Mesenchymal stem cell (in vitro differentiated cells and primary cell): ENCODE measurements around the gene ZNF639.
"Not testable (repeated sequence)": the region's sequence is repeated elsewhere in the genome, so short reads cannot be mapped to it uniquely, and the experiment has no call there.

Experiments
- DNase-seq: peaks from one replicate; pipeline ENCODE4 v3.0.0-alpha.2; 2013
- H2AFZ ChIP-seq: one replicate; pipeline ENCODE4 v1.6.1; 2013; ENCODE audit warnings: low read depth, mild to moderate bottlenecking, control low read depth, inconsistent platforms, low read length, moderate library complexity
- H2AK5ac ChIP-seq: 2 replicates; pipeline ENCODE4 v1.6.1; 2013; ENCODE audit warnings: low read length, moderate library complexity, mild to moderate bottlenecking, inconsistent platforms; ENCODE audit not compliant: severe bottlenecking
- H2BK120ac ChIP-seq: one replicate; pipeline ENCODE4 v1.6.1; 2013; ENCODE audit warnings: low read depth, mild to moderate bottlenecking, inconsistent platforms, low read length, moderate library complexity
- H2BK12ac ChIP-seq, 2 experiments: one replicate each; pipeline ENCODE4 v1.6.1; 2013; ENCODE audit warnings: inconsistent platforms in 2 of 2, low read length in 2 of 2, mild to moderate bottlenecking in 2 of 2, moderate library complexity in 2 of 2, control low read depth in 1 of 2
- H2BK15ac ChIP-seq: one replicate; pipeline ENCODE4 v1.6.1; 2013; ENCODE audit warnings: mild to moderate bottlenecking, low read depth, inconsistent platforms; ENCODE audit not compliant: poor library complexity, severe bottlenecking
- H2BK5ac ChIP-seq: 2 replicates; pipeline ENCODE4 v1.6.1; 2013; ENCODE audit warnings: low read depth, mild to moderate bottlenecking, low read length, control low read depth, inconsistent platforms; ENCODE audit not compliant: poor library complexity, severe bottlenecking
- H3K14ac ChIP-seq, 2 experiments: one replicate each; pipeline ENCODE4 v1.6.1; 2013; ENCODE audit warnings: inconsistent platforms in 2 of 2, low read length in 2 of 2, control low read depth in 1 of 2, mild to moderate bottlenecking in 1 of 2, moderate library complexity in 1 of 2
- H3K18ac ChIP-seq, 2 experiments: one replicate each; pipeline ENCODE4 v1.6.1; 2013; ENCODE audit warnings: inconsistent platforms in 2 of 2, low read length in 2 of 2, control low read depth in 1 of 2, low read depth in 1 of 2, mild to moderate bottlenecking in 1 of 2
- H3K23ac ChIP-seq, 2 experiments: one replicate each; pipeline ENCODE4 v1.6.1; 2013; ENCODE audit warnings: inconsistent platforms in 2 of 2, low read length in 2 of 2, mild to moderate bottlenecking in 2 of 2, moderate library complexity in 2 of 2, control low read depth in 1 of 2
- H3K27ac ChIP-seq: 2 replicates; pipeline ENCODE4 v1.5.1; 2013; ENCODE audit warnings: mild to moderate bottlenecking, moderate library complexity, low read length, control low read depth, inconsistent platforms; ENCODE audit not compliant: poor library complexity, severe bottlenecking
- H3K27me3 ChIP-seq, 2 experiments: 2 replicates each; pipeline versions ENCODE4 v1.6.1 to v1.7.0; 2013; ENCODE audit warnings: low read length in 2 of 2, mild to moderate bottlenecking in 2 of 2, moderate library complexity in 2 of 2, control low read depth in 1 of 2, inconsistent platforms in 1 of 2; ENCODE audit not compliant: control insufficient read depth in 1 of 2, insufficient read depth in 1 of 2
- H3K36me3 ChIP-seq, 2 experiments: 2 replicates each; pipeline versions ENCODE4 v1.6.1 to v1.7.0; 2013; ENCODE audit warnings: low read length in 2 of 2, control low read depth in 1 of 2, inconsistent platforms in 1 of 2, low read depth in 1 of 2, mild to moderate bottlenecking in 1 of 2; ENCODE audit not compliant: insufficient read depth in 2 of 2, control insufficient read depth in 1 of 2
- H3K4ac ChIP-seq, 2 experiments: one replicate each; pipeline ENCODE4 v1.6.1; 2013; ENCODE audit warnings: inconsistent platforms in 2 of 2, low read length in 2 of 2, mild to moderate bottlenecking in 2 of 2, moderate library complexity in 2 of 2, control low read depth in 1 of 2, low read depth in 1 of 2
- H3K4me1 ChIP-seq: 2 replicates; pipeline ENCODE4 v1.6.1; 2013; ENCODE audit warnings: low read depth, low read length, control low read depth; ENCODE audit not compliant: control insufficient read depth, insufficient read depth
- H3K4me2 ChIP-seq: 2 replicates; pipeline ENCODE4 v1.6.1; 2013; ENCODE audit warnings: low read length, mild to moderate bottlenecking, inconsistent platforms; ENCODE audit not compliant: poor library complexity, severe bottlenecking
- H3K4me3 ChIP-seq, 2 experiments: 2 replicates each; pipeline versions ENCODE4 v1.5.1 to v1.7.0; 2013; ENCODE audit warnings: low read length in 2 of 2, mild to moderate bottlenecking in 2 of 2, control low read depth in 1 of 2, low read depth in 1 of 2; ENCODE audit not compliant: insufficient read depth in 1 of 2
- H3K79me1 ChIP-seq: replicated peaks from 2 replicates; pipeline ENCODE4 v1.6.1; 2013; ENCODE audit warnings: mild to moderate bottlenecking, control low read depth, low read length, inconsistent platforms; ENCODE audit not compliant: poor library complexity, severe bottlenecking
- H3K9ac ChIP-seq: 2 replicates; pipeline ENCODE4 v1.7.0; 2013; ENCODE audit warnings: mild to moderate bottlenecking, low read length, moderate library complexity
- H3K9me3 ChIP-seq: 2 replicates; pipeline ENCODE4 v1.7.0; 2013; ENCODE audit warnings: mild to moderate bottlenecking, low read length; ENCODE audit not compliant: control insufficient read depth
- H4K8ac ChIP-seq: one replicate; pipeline ENCODE4 v1.6.1; 2013; ENCODE audit warnings: inconsistent platforms, mild to moderate bottlenecking, low read length, moderate library complexity
- H4K91ac ChIP-seq: one replicate; pipeline ENCODE4 v1.6.1; 2013; ENCODE audit warnings: mild to moderate bottlenecking, low read length, inconsistent platforms
- WGBS: methylation state at CpG from one replicate; pipeline ENCODE4 v1.1.7; 2013; ENCODE audit warnings: mixed read lengths; 5-methylcytosine and 5-hydroxymethylcytosine counted together

The ZNF639 gene

GRCh38 chr3:179302111-179302510, 20.7 kb upstream of the ZNF639 start:
- Histone ChIP-seq H2BK15ac (no peak overlapping the region), H3K36me3 (no peaks in the 10 kb centered on the region), H3K79me1 (no peaks in the 10 kb centered on the region), H2AFZ (no peak overlapping the region), H3K9ac (no peak overlapping the region), H3K4ac (no peak overlapping the region), H3K27me3 (peaks cover 0 to 5% of the 10 kb centered on the region in 2 experiments), H4K91ac (no peak overlapping the region), H2BK12ac (no peak overlapping the region), H4K8ac (no peak overlapping the region), H2BK120ac (no peak overlapping the region), H2AK5ac (no peak overlapping the region), H3K9me3 (no peaks in the 10 kb centered on the region), H2BK5ac (no peak overlapping the region), H3K18ac (no peak overlapping the region), H3K4me1 (no peaks in the 10 kb centered on the region), H3K4me3 (no peak overlapping the region), H3K4me2 (no peak overlapping the region), H3K14ac (no peak overlapping the region), H3K27ac (no peak overlapping the region), H3K23ac (no peak overlapping the region)
- no peak for DNase-seq
- 87% methylated on average over 6 of the region's 7 CpGs for WGBS

GRCh38 chr3:179304605-179305004, 18.2 kb upstream of the ZNF639 start:
- H3K4me1 ChIP-seq: no peaks in the 10 kb centered on the region

GRCh38 chr3:179307362-179307761, 15.5 kb upstream of the ZNF639 start:
- H2BK5ac ChIP-seq, H3K27ac ChIP-seq, H3K23ac ChIP-seq, H3K27me3 ChIP-seq, DNase-seq, H3K18ac ChIP-seq, H2BK120ac ChIP-seq, H3K79me1 ChIP-seq, H3K4ac ChIP-seq, H2BK12ac ChIP-seq, H3K9me3 ChIP-seq, H3K9ac ChIP-seq, H3K4me3 ChIP-seq, H2BK15ac ChIP-seq, H4K8ac ChIP-seq, H2AK5ac ChIP-seq, H3K4me2 ChIP-seq, H3K36me3 ChIP-seq, H4K91ac ChIP-seq, H3K14ac ChIP-seq, H2AFZ ChIP-seq, H3K4me1 ChIP-seq: not testable (repeated sequence)
- 68% methylated on average over 2 of the region's 2 CpGs for WGBS

More at GRCh38 chr3:179304605-179305004, 18.2 kb upstream of the ZNF639 start:
- Histone ChIP-seq H2BK15ac (no peak overlapping the region), H3K27me3 (no peaks in the 10 kb centered on the region), H3K4ac (no peak overlapping the region), H2AK5ac (no peak overlapping the region), H3K4me3 (no peak overlapping the region), H3K4me2 (no peak overlapping the region), H2BK5ac (no peak overlapping the region), H3K36me3 (no peaks in the 10 kb centered on the region), H3K14ac (no peak overlapping the region), H3K9me3 (no peaks in the 10 kb centered on the region), H2BK120ac (no peak overlapping the region), H3K18ac (no peak overlapping the region), H3K27ac (no peak overlapping the region), H4K91ac (no peak overlapping the region), H3K9ac (peak overlapping the region; percentile 29), H3K79me1 (no peaks in the 10 kb centered on the region), H3K23ac (no peak overlapping the region), H4K8ac (no peak overlapping the region), H2BK12ac (no peak overlapping the region), H2AFZ (no peak overlapping the region)
- 83% methylated on average over 1 of the region's 2 CpGs for WGBS
- DNase-seq: no peak

GRCh38 chr3:179308001-179308400, 14.8 kb upstream of the ZNF639 start:
- Histone ChIP-seq H2AFZ (no peak overlapping the region), H4K8ac (no peak overlapping the region), H3K79me1 (no peaks in the 10 kb centered on the region), H2BK15ac (no peak overlapping the region), H2BK5ac (no peak overlapping the region), H3K27me3 (no peaks in the 10 kb centered on the region), H3K4ac (no peak overlapping the region), H3K18ac (no peak overlapping the region), H3K4me1 (no peaks in the 10 kb centered on the region), H3K4me3 (no peak overlapping the region), H3K9me3 (no peaks in the 10 kb centered on the region), H3K27ac (no peak overlapping the region), H3K9ac (no peak overlapping the region), H2AK5ac (no peak overlapping the region), H3K4me2 (no peak overlapping the region), H3K14ac (no peak overlapping the region), H2BK12ac (no peak overlapping the region), H3K36me3 (no peaks in the 10 kb centered on the region), H4K91ac (no peak overlapping the region), H3K23ac (no peak overlapping the region), H2BK120ac (no peak overlapping the region)
- DNase-seq: no peak
